ENCODE data around the gene NUDT19.

DNA sequence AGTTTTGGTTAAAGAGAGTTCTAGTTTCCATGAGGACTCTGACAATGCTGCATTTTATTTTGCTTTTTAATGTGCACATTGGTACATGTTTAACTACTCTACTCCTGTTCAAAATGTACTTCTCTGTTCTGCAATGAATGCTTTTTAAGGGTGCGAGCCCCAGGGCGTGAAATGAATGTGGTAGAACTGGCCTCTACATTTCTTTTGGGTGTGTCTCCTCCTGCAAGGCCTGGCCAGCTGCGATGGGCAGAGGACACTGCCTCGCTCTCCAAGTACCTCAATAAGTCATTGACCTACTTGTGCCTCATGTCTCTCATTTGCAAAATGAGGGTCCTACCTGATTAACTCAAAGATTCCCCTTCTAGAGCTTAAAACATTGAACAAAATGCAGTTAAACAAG, 9.3 kb upstream of the NUDT19 start:
- TF ChIP-seq, protein P1, sequence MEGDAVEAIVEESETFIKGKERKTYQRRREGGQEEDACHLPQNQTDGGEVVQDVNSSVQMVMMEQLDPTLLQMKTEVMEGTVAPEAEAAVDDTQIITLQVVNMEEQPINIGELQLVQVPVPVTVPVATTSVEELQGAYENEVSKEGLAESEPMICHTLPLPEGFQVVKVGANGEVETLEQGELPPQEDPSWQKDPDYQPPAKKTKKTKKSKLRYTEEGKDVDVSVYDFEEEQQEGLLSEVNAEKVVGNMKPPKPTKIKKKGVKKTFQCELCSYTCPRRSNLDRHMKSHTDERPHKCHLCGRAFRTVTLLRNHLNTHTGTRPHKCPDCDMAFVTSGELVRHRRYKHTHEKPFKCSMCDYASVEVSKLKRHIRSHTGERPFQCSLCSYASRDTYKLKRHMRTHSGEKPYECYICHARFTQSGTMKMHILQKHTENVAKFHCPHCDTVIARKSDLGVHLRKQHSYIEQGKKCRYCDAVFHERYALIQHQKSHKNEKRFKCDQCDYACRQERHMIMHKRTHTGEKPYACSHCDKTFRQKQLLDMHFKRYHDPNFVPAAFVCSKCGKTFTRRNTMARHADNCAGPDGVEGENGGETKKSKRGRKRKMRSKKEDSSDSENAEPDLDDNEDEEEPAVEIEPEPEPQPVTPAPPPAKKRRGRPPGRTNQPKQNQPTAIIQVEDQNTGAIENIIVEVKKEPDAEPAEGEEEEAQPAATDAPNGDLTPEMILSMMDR (IDR thresholded peaks at IDR 0.05), result no peak
- no peak for TF ChIP-seq POLR2A (IDR thresholded peaks at IDR 0.05)
